Activated naive CD8-positive, alpha-beta T cell treated with anti-CD3 and anti-CD28 coated beads, Interleukin-2, amount 50 U/mL, for 24 hours (primary cell): Measurements from ENCODE around the gene BMAL1.

Experiments used
- ATAC-seq: fragments of 150-1000 bp; cut with Tn5 transposase; one replicate; pipeline ENCODE4 v1.10.0; 2021
- DNase-seq: peaks from one replicate; pipeline ENCODE4 v3.0.0; 2021
- H3K27ac Mint-ChIP-seq: one replicate; pipeline ENCODE4 v1.8.0; 2021; ENCODE audit warnings: mild to moderate bottlenecking, mixed read lengths
- H3K27me3 Mint-ChIP-seq: one replicate; pipeline ENCODE4 v1.8.0; 2021; ENCODE audit warnings: mixed read lengths
- H3K36me3 Mint-ChIP-seq: one replicate; pipeline ENCODE4 v1.8.0; 2021; ENCODE audit warnings: low read depth, mixed read lengths
- H3K4me1 Mint-ChIP-seq: one replicate; pipeline ENCODE4 v1.8.0; 2021; ENCODE audit warnings: mixed read lengths
- H3K4me3 Mint-ChIP-seq: one replicate; pipeline ENCODE4 v1.8.0; 2021; ENCODE audit warnings: mild to moderate bottlenecking, moderate library complexity, mixed read lengths
- H3K9me3 Mint-ChIP-seq: one replicate; pipeline ENCODE4 v1.8.0; 2021; ENCODE audit warnings: mixed read lengths

The BMAL1 gene

GRCh38 chr11:13329670-13330356, 52.2 kb downstream of the BMAL1 start:
- no peaks in the 10 kb centered on the region for H3K9me3 Mint-ChIP-seq
- ATAC-seq (no peak), DNase-seq (no peak)
- no peak overlapping the region for H3K4me3 Mint-ChIP-seq
- no peaks in the 10 kb centered on the region for H3K27me3 Mint-ChIP-seq
- peaks cover under 1% of the 10 kb centered on the region for H3K36me3 Mint-ChIP-seq
- H3K4me1 Mint-ChIP-seq: peaks cover 62% of the 10 kb centered on the region
- no peak overlapping the region for H3K27ac Mint-ChIP-seq

GRCh38 chr11:13332124-13332523, 54.5 kb downstream of the BMAL1 start:
- Mint-ChIP-seq H3K9me3 (no peaks in the 10 kb centered on the region), H3K27ac (peak overlapping the region; percentile 31), H3K27me3 (no peaks in the 10 kb centered on the region), H3K4me3 (no peak overlapping the region), H3K4me1 (peaks cover 68% of the 10 kb centered on the region), H3K36me3 (no peaks in the 10 kb centered on the region)
- ATAC-seq (no peak), DNase-seq (no peak)

GRCh38 chr11:13333456-13333957, 55.9 kb downstream of the BMAL1 start:
- H3K36me3 Mint-ChIP-seq: no peaks in the 10 kb centered on the region
- no peaks in the 10 kb centered on the region for H3K9me3 Mint-ChIP-seq
- peak overlapping the region; percentile 3 for H3K27ac Mint-ChIP-seq
- peaks cover 76% of the 10 kb centered on the region for H3K4me1 Mint-ChIP-seq
- no peak overlapping the region for H3K4me3 Mint-ChIP-seq
- ATAC-seq (no peak), DNase-seq (no peak)
- no peaks in the 10 kb centered on the region for H3K27me3 Mint-ChIP-seq

- DNase-seq (no peak), ATAC-seq (peak; percentile 5)
- Mint-ChIP-seq H3K27me3 (no peaks in the 10 kb centered on the region), H3K4me1 (peaks cover 80% of the 10 kb centered on the region), H3K4me3 (no peak overlapping the region), H3K9me3 (no peaks in the 10 kb centered on the region), H3K36me3 (no peaks in the 10 kb centered on the region), H3K27ac (peak overlapping the region; percentile 3)
Observed at GRCh38 chr11:13334034-13334786, 56.6 kb downstream of the BMAL1 start.

GRCh38 chr11:13335319-13335718, 57.7 kb downstream of the BMAL1 start:
- Mint-ChIP-seq H3K4me3 (no peak overlapping the region), H3K27me3 (no peaks in the 10 kb centered on the region), H3K27ac (no peak overlapping the region), H3K4me1 (peaks cover 82% of the 10 kb centered on the region), H3K9me3 (no peaks in the 10 kb centered on the region), H3K36me3 (no peaks in the 10 kb centered on the region)
- ATAC-seq (no peak), DNase-seq (peak; percentile 72)

- Mint-ChIP-seq H3K27me3 (no peaks in the 10 kb centered on the region), H3K36me3 (no peaks in the 10 kb centered on the region), H3K9me3 (no peaks in the 10 kb centered on the region), H3K4me3 (no peak overlapping the region), H3K4me1 (peaks cover 86% of the 10 kb centered on the region), H3K27ac (no peak overlapping the region)
- DNase-seq: no peak
- no peak for ATAC-seq
Observed at GRCh38 chr11:13336246-13336878, 58.8 kb downstream of the BMAL1 start.

GRCh38 chr11:13338019-13338426, 60.4 kb downstream of the BMAL1 start:
- Mint-ChIP-seq H3K9me3 (no peaks in the 10 kb centered on the region), H3K27ac (peak overlapping the region; percentile 79), H3K4me3 (peak overlapping the region; percentile 69), H3K27me3 (no peaks in the 10 kb centered on the region), H3K36me3 (no peaks in the 10 kb centered on the region), H3K4me1 (peaks cover 72% of the 10 kb centered on the region)
- peak; percentile 46 for ATAC-seq
- DNase-seq: no peak

GRCh38 chr11:13338427-13339069, 61.0 kb downstream of the BMAL1 start:
- Mint-ChIP-seq H3K9me3 (no peaks in the 10 kb centered on the region), H3K4me3 (peak overlapping the region; percentile 69), H3K27me3 (no peaks in the 10 kb centered on the region), H3K4me1 (peaks cover 67% of the 10 kb centered on the region), H3K27ac (peak overlapping the region; percentile 79), H3K36me3 (no peaks in the 10 kb centered on the region)
- peak; percentile 60 for ATAC-seq
- DNase-seq: peak; percentile 31

GRCh38 chr11:13339195-13340153, 61.9 kb downstream of the BMAL1 start:
- Mint-ChIP-seq H3K9me3 (no peaks in the 10 kb centered on the region), H3K36me3 (peaks cover 3% of the 10 kb centered on the region), H3K4me1 (peaks cover 59% of the 10 kb centered on the region), H3K4me3 (peak overlapping the region; percentile 7), H3K27me3 (no peaks in the 10 kb centered on the region), H3K27ac (peak overlapping the region; percentile 79)
- ATAC-seq: peak; percentile 57
- DNase-seq: no peak

- H3K4me3 Mint-ChIP-seq: no peak overlapping the region
- H3K4me1 Mint-ChIP-seq: peaks cover 53% of the 10 kb centered on the region
Observed at GRCh38 chr11:13341026-13341425, 63.4 kb downstream of the BMAL1 start.

GRCh38 chr11:13343067-13343466, 65.5 kb downstream of the BMAL1 start:
- H3K4me1 Mint-ChIP-seq: peaks cover 44% of the 10 kb centered on the region
- no peak for ATAC-seq

More at GRCh38 chr11:13341026-13341425, 63.4 kb downstream of the BMAL1 start:
- Mint-ChIP-seq H3K27me3 (no peaks in the 10 kb centered on the region), H3K36me3 (peaks cover 3% of the 10 kb centered on the region), H3K9me3 (no peaks in the 10 kb centered on the region), H3K27ac (peak overlapping the region; percentile 14)
- ATAC-seq: no peak
- no peak for DNase-seq

GRCh38 chr11:13343931-13344717, 66.5 kb downstream of the BMAL1 start:
- ATAC-seq (no peak), DNase-seq (peak; percentile 77)
- no peak overlapping the region for H3K4me3 Mint-ChIP-seq
- H3K36me3 Mint-ChIP-seq: peaks cover 3% of the 10 kb centered on the region
- no peaks in the 10 kb centered on the region for H3K9me3 Mint-ChIP-seq
- no peaks in the 10 kb centered on the region for H3K27me3 Mint-ChIP-seq
- no peak overlapping the region for H3K27ac Mint-ChIP-seq
- H3K4me1 Mint-ChIP-seq: peaks cover 43% of the 10 kb centered on the region

More at GRCh38 chr11:13343067-13343466, 65.5 kb downstream of the BMAL1 start:
- Mint-ChIP-seq H3K27ac (no peak overlapping the region), H3K4me3 (no peak overlapping the region), H3K27me3 (no peaks in the 10 kb centered on the region), H3K36me3 (peaks cover 3% of the 10 kb centered on the region), H3K9me3 (no peaks in the 10 kb centered on the region)
- no peak for DNase-seq

- H3K27ac Mint-ChIP-seq: no peak overlapping the region
- no peaks in the 10 kb centered on the region for H3K27me3 Mint-ChIP-seq
- no peaks in the 10 kb centered on the region for H3K9me3 Mint-ChIP-seq
- H3K4me3 Mint-ChIP-seq: no peak overlapping the region
- H3K4me1 Mint-ChIP-seq: peaks cover 39% of the 10 kb centered on the region
- peaks cover 3% of the 10 kb centered on the region for H3K36me3 Mint-ChIP-seq
- ATAC-seq (no peak), DNase-seq (no peak)
Observed at GRCh38 chr11:13344818-13345217, 67.2 kb downstream of the BMAL1 start.
